ENCODE data around the gene CD248.

CD248 gene

GRCh38 chr11:66266378-66267038 lies 50.3 kb downstream of the CD248 start:
- peak overlapping the region; percentile 72 for H3K4me3 ChIP-seq (ENCODE audit: low read depth, low read length)
- TF ChIP-seq, protein P1, sequence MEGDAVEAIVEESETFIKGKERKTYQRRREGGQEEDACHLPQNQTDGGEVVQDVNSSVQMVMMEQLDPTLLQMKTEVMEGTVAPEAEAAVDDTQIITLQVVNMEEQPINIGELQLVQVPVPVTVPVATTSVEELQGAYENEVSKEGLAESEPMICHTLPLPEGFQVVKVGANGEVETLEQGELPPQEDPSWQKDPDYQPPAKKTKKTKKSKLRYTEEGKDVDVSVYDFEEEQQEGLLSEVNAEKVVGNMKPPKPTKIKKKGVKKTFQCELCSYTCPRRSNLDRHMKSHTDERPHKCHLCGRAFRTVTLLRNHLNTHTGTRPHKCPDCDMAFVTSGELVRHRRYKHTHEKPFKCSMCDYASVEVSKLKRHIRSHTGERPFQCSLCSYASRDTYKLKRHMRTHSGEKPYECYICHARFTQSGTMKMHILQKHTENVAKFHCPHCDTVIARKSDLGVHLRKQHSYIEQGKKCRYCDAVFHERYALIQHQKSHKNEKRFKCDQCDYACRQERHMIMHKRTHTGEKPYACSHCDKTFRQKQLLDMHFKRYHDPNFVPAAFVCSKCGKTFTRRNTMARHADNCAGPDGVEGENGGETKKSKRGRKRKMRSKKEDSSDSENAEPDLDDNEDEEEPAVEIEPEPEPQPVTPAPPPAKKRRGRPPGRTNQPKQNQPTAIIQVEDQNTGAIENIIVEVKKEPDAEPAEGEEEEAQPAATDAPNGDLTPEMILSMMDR (conservative IDR thresholded peaks at IDR 0.05; ENCODE audit: low read depth, low read length), result no peak
- no peak for DNase-seq (ENCODE audit: low read depth)

GRCh38 chr11:66265531-66266377 lies 51.1 kb downstream of the CD248 start:
- DNase-seq (ENCODE audit: low read depth), result no peak
- TF ChIP-seq, protein P1 (conservative IDR thresholded peaks at IDR 0.05; ENCODE audit: low read depth, low read length), result no peak
- no peak overlapping the region for H3K4me3 ChIP-seq (ENCODE audit: low read depth, low read length)

DNA sequence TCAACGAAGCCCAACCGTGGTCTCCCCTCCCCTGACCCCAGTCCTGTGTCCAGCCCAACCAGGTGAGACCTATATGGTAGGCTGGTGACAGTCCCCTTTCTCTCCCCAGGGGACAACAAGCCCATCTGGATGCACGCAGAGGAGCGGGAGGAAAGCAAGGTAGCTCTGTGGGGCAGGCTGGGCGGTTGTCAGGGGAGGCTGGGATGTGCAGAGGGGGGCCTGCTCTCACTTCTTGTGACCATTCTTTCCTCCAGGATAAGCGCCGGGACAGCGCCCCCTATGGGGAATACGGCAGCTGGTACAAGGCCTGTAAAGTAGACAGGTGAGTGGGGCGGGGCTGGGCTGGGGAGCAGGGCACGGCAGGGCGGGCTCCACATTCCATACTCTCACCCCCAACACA lies 51.9 kb downstream of the CD248 start:
- TF ChIP-seq, protein P1 (conservative IDR thresholded peaks at IDR 0.05; ENCODE audit: low read depth, low read length), result peak; percentile 41

More for the DNA sequence above, 51.9 kb downstream of the CD248 start:
- DNase-seq (ENCODE audit: low read depth), result no peak
- no peak overlapping the region for H3K4me3 ChIP-seq (ENCODE audit: low read depth, low read length)
